CD4-positive, alpha-beta T cell treated with Interleukin-2 at 100 ng/mL for 4 hours (primary cell): Measurements from ENCODE around the gene MAP2K2.

Source experiments
- DNase-seq: peaks from one replicate; pipeline ENCODE4 v3.0.0-alpha.2; 2020; ENCODE audit warnings: low spot score

The MAP2K2 gene

GRCh38 chr19:4043966-4044715 is 79.8 kb downstream of the MAP2K2 start:
- no peak for DNase-seq

GRCh38 chr19:4043401-4043800 is 80.5 kb downstream of the MAP2K2 start:
- DNase-seq, result no peak

- no peak for DNase-seq
Measured at GRCh38 chr19:4042731-4043082, 81.2 kb downstream of the MAP2K2 start.

- no peak for DNase-seq
Measured at GRCh38 chr19:4042064-4042730, 81.7 kb downstream of the MAP2K2 start.
